ENCODE data around the gene FAM193A.

- no peak for TF ChIP-seq CTCF (IDR thresholded peaks at IDR 0.05; ENCODE audit: low read length)
- TF ChIP-seq EZH2 (IDR thresholded peaks at IDR 0.05; ENCODE audit: borderline replicate concordance, low read length) = no peak
Measured at GRCh38 chr4:2767046-2767704, 230.7 kb downstream of the FAM193A start.

Data from OCI-LY1 (cell line).